ENCODE data around the gene HAX1. TPM values are rescaled to one million over a fixed set of nuclear protein-coding genes. Genes with fewer than 3 reads are reported as not detected.
"Not testable (repeated sequence)": the region's sequence is repeated elsewhere in the genome, so short reads cannot be mapped to it uniquely, and the experiment has no call there.

Gene HAX1
- total RNA-seq, 1 experiment from 2014 or later = 281 TPM

- Histone ChIP-seq H3K4me2 (ENCODE audit: low read length) (peak overlapping the region; percentile 91), H3K9me2 (replicated peaks; ENCODE audit: low read length) (no peaks in the 10 kb centered on the region), H3K4me3 (ENCODE audit: low read length) (peak overlapping the region; percentile 84; the same call in 1 of the 2 replicates), H3K4me1 (ENCODE audit: insufficient read depth, low read length) (peaks cover 32% of the 10 kb centered on the region), H3K27ac (ENCODE audit: low read length) (no peak overlapping the region), H3K9me3 (ENCODE audit: low read length) (no peaks in the 10 kb centered on the region), H3K36me3 (ENCODE audit: low read depth, low read length) (peaks cover 37% of the 10 kb centered on the region), H3K27me3 (ENCODE audit: low read length) (no peaks in the 10 kb centered on the region), H4K20me1 (ENCODE audit: low read length) (peaks cover 42% of the 10 kb centered on the region), H3K9ac (ENCODE audit: low read length) (no peak overlapping the region), H3F3A (ENCODE audit: low read length, unreplicated experiment) (no peaks in the 10 kb centered on the region), H3K79me2 (ENCODE audit: low read length) (peaks cover 84% of the 10 kb centered on the region), H2AFZ (ENCODE audit: low read length) (no peak overlapping the region)
- intact Hi-C loops (cut with micrococcal nuclease) = no loop called here
- DNase-seq = no peak
- ChIA-PET CTCF (no interaction called here), POLR2A (ENCODE audit: unreplicated experiment) (no interaction called here)
- TF ChIP-seq EZH2 (IDR thresholded peaks at IDR 0.05; ENCODE audit: low read length, unreplicated experiment) (no peak), EZH2phosphoT487 (IDR thresholded peaks at IDR 0.05; ENCODE audit: borderline replicate concordance, low read length) (no peak), CTCF (conservative IDR thresholded peaks at IDR 0.05; ENCODE audit: low read depth, low read length) (no peak)
- BruUV-seq (replicated peaks) = no TSS peak
- ATAC-seq = no peak
These were observed 48.8 kb upstream of the HAX1 start for GRCh38 chr1:154223621-154224020.

GRCh38 chr1:154225370-154225769 is 47.1 kb upstream of the HAX1 start:
- CTCF ChIA-PET = no interaction called here
- intact Hi-C loops (cut with micrococcal nuclease) = no loop called here
- no peaks in the 10 kb centered on the region for H3K27me3 ChIP-seq (ENCODE audit: low read length)
- no peak overlapping the region for H3K9ac ChIP-seq (ENCODE audit: low read length)
- POLR2A ChIA-PET (ENCODE audit: unreplicated experiment) = no interaction called here
- H3K36me3 ChIP-seq (ENCODE audit: low read depth, low read length) = peaks cover 48% of the 10 kb centered on the region
- no peaks in the 10 kb centered on the region for H3K9me3 ChIP-seq (ENCODE audit: low read length)
- H2AFZ ChIP-seq (ENCODE audit: low read length) = no peak overlapping the region
- BruUV-seq (replicated peaks) = no TSS peak
- DNase-seq = no peak
- ATAC-seq = no peak
- no peak overlapping the region for H3K4me2 ChIP-seq (ENCODE audit: low read length)
- H3K9me2 ChIP-seq (replicated peaks; ENCODE audit: low read length) = no peaks in the 10 kb centered on the region
- peaks cover 71% of the 10 kb centered on the region for H3K79me2 ChIP-seq (ENCODE audit: low read length)
- no peaks in the 10 kb centered on the region for H3F3A ChIP-seq (ENCODE audit: low read length, unreplicated experiment)
- no peak overlapping the region for H3K27ac ChIP-seq (ENCODE audit: low read length)
- no peak overlapping the region for H3K4me3 ChIP-seq (ENCODE audit: low read length)
- peaks cover 23% of the 10 kb centered on the region for H3K4me1 ChIP-seq (ENCODE audit: insufficient read depth, low read length)
- peaks cover 42% of the 10 kb centered on the region for H4K20me1 ChIP-seq (ENCODE audit: low read length)
- TF ChIP-seq CTCF (conservative IDR thresholded peaks at IDR 0.05; ENCODE audit: low read depth, low read length) (no peak), EZH2phosphoT487 (IDR thresholded peaks at IDR 0.05; ENCODE audit: borderline replicate concordance, low read length) (no peak), EZH2 (IDR thresholded peaks at IDR 0.05; ENCODE audit: low read length, unreplicated experiment) (no peak)

- H3K79me2 ChIP-seq (ENCODE audit: low read length) = peaks cover 31% of the 10 kb centered on the region
- DNase-seq; CTCF ChIA-PET; H3K27ac ChIP-seq (ENCODE audit: low read length); intact Hi-C loops (cut with micrococcal nuclease); H2AFZ ChIP-seq (ENCODE audit: low read length); BruUV-seq (replicated peaks); H3K27me3 ChIP-seq (ENCODE audit: low read length); H4K20me1 ChIP-seq (ENCODE audit: low read length); POLR2A ChIA-PET (ENCODE audit: unreplicated experiment); H3K9me2 ChIP-seq (replicated peaks; ENCODE audit: low read length); H3K9me3 ChIP-seq (ENCODE audit: low read length); ATAC-seq; H3K4me1 ChIP-seq (ENCODE audit: insufficient read depth, low read length); H3K9ac ChIP-seq (ENCODE audit: low read length); H3K4me2 ChIP-seq (ENCODE audit: low read length); H3F3A ChIP-seq (ENCODE audit: low read length, unreplicated experiment); H3K4me3 ChIP-seq (ENCODE audit: low read length): not testable (repeated sequence)
- H3K36me3 ChIP-seq (ENCODE audit: low read depth, low read length) = peaks cover 78% of the 10 kb centered on the region
These were observed 41.3 kb upstream of the HAX1 start for GRCh38 chr1:154231112-154231511.

- H3K27ac ChIP-seq (ENCODE audit: low read length); CTCF ChIA-PET; ATAC-seq; H2AFZ ChIP-seq (ENCODE audit: low read length); BruUV-seq (replicated peaks); H3K9me2 ChIP-seq (replicated peaks; ENCODE audit: low read length); H3F3A ChIP-seq (ENCODE audit: low read length, unreplicated experiment); intact Hi-C loops (cut with micrococcal nuclease); H3K4me3 ChIP-seq (ENCODE audit: low read length); H3K4me2 ChIP-seq (ENCODE audit: low read length); POLR2A ChIA-PET (ENCODE audit: unreplicated experiment); H3K9ac ChIP-seq (ENCODE audit: low read length); DNase-seq; H4K20me1 ChIP-seq (ENCODE audit: low read length); H3K4me1 ChIP-seq (ENCODE audit: insufficient read depth, low read length); H3K9me3 ChIP-seq (ENCODE audit: low read length); H3K27me3 ChIP-seq (ENCODE audit: low read length): not testable (repeated sequence)
- peaks cover 28% of the 10 kb centered on the region for H3K79me2 ChIP-seq (ENCODE audit: low read length)
- H3K36me3 ChIP-seq (ENCODE audit: low read depth, low read length) = peaks cover 82% of the 10 kb centered on the region
These were observed 39.3 kb upstream of the HAX1 start for GRCh38 chr1:154233127-154233526.

Measured in PC-3 (cell line).